Lower leg skin (tissue), 3 donors: ENCODE measurements around the gene WDR27.

ENCODE experiments used
- CTCF ChIP-seq, 3 donors: fragments of 450-650 bp; IDR thresholded peaks; one replicate each; pipeline ENCODE4 v1.5.1; 2016; ENCODE audit warnings: antibody characterized with exemption in 3 of 3, mild to moderate bottlenecking in 3 of 3, moderate library complexity in 2 of 3
- POLR2A ChIP-seq, 2 donors: fragments of 450-650 bp; IDR thresholded peaks; one replicate each; pipeline ENCODE4 v1.6.1; 2016 to 2017; ENCODE audit warnings: antibody characterized with exemption in 2 of 2, mild to moderate bottlenecking in 1 of 2, moderate library complexity in 1 of 2

GRCh38 chr6:169583886-169584541, 117.8 kb downstream of the WDR27 start:
- no peak for TF ChIP-seq POLR2A (IDR thresholded peaks at IDR 0.05)
- no peak for TF ChIP-seq CTCF (IDR thresholded peaks at IDR 0.05)
